OCI-LY7 (cell line): Measurements from ENCODE around the gene SNRPD1. TPM values are rescaled to one million over a fixed set of nuclear protein-coding genes. Genes with fewer than 3 reads are reported as not detected.

ENCODE experiments used
- BruUV-seq: library from RNA; stranded (reverse); fragments of 400-500 nt; replicated peaks from 2 replicates; lab custom pipeline; 2021; lab: Mats Ljungman, UMichigan
- CTCF ChIA-PET: fragments of 300-600 bp; sonication (Branson Sonifier 250); formaldehyde crosslinking; loops from one replicate; lab custom pipeline; 2022; ENCODE audit warnings: antibody characterized with exemption; ENCODE audit not compliant: unreplicated experiment; lab: Charles Lee
- POLR2A ChIA-PET: fragments of 300-600 bp; sonication (Branson Sonifier 250); formaldehyde crosslinking; loops from one replicate; lab custom pipeline; 2022; ENCODE audit warnings: antibody characterized with exemption; lab: Charles Lee
- DNase-seq: peaks from one replicate; pipeline ENCODE4 v3.0.0-alpha.2; 2015; ENCODE audit warnings: low spot score
- H2AFZ ChIP-seq: fragments of 200-600 bp; sonication (generic), shearing (Covaris generic); 2 replicates; pipeline ENCODE4 v1.6.1; 2014; ENCODE audit warnings: mild to moderate bottlenecking, antibody characterized with exemption, low read length, moderate library complexity
- H3K27ac ChIP-seq: fragments of 200-600 bp; sonication (generic); 2 replicates; pipeline ENCODE4 v1.5.1; 2014; ENCODE audit warnings: mixed run types, low read depth, mild to moderate bottlenecking, moderate library complexity, low read length, inconsistent platforms; ENCODE audit not compliant: poor library complexity, severe bottlenecking
- H3K36me3 ChIP-seq: fragments of 200-600 bp; sonication (generic); 2 replicates; pipeline ENCODE4 v1.6.1; 2014; ENCODE audit warnings: mild to moderate bottlenecking, antibody characterized with exemption, low read length, moderate library complexity, mixed read lengths; ENCODE audit not compliant: insufficient read depth
- H3K4me1 ChIP-seq: fragments of 200-600 bp; sonication (generic); 2 replicates; pipeline ENCODE4 v1.5.1; 2014; ENCODE audit warnings: mild to moderate bottlenecking, low read length; ENCODE audit not compliant: insufficient read depth, poor library complexity, severe bottlenecking
- H3K4me2 ChIP-seq: fragments of 200-600 bp; sonication (generic); 2 replicates; pipeline ENCODE4 v1.6.1; 2014; ENCODE audit warnings: mild to moderate bottlenecking, low read length
- H3K4me3 ChIP-seq: fragments of 200-600 bp; sonication (generic); 2 replicates; pipeline ENCODE4 v1.5.1; 2014; ENCODE audit warnings: mild to moderate bottlenecking, low read depth, low read length; ENCODE audit not compliant: poor library complexity, severe bottlenecking
- H3K79me2 ChIP-seq: fragments of 200-600 bp; sonication (generic); 2 replicates; pipeline ENCODE4 v1.6.1; 2016; ENCODE audit warnings: low read depth, mild to moderate bottlenecking, low read length, moderate library complexity, mixed read lengths; ENCODE audit not compliant: insufficient read depth
- H3K9me2 ChIP-seq: fragments of 200-600 bp; sonication (generic); 2 replicates; pipeline ENCODE4 v1.6.1; 2016; ENCODE audit warnings: mild to moderate bottlenecking, low read length, mixed read lengths; ENCODE audit not compliant: insufficient read depth
- H3K9me3 ChIP-seq: fragments of 200-600 bp; sonication (generic); 2 replicates; pipeline ENCODE4 v1.6.1; 2014; ENCODE audit warnings: mild to moderate bottlenecking, mixed run types, low read length, mixed read lengths
- H4K20me1 ChIP-seq: fragments of 200-600 bp; sonication (generic); 2 replicates; pipeline ENCODE4 v1.6.1; 2014; ENCODE audit warnings: mild to moderate bottlenecking, antibody characterized with exemption, low read length, moderate library complexity, mixed read lengths; ENCODE audit not compliant: insufficient read depth
- CTCF ChIP-seq: fragments of 200-600 bp; sonication (generic); conservative IDR thresholded peaks from 2 replicates; pipeline ENCODE4 v1.5.1; 2014; ENCODE audit warnings: mild to moderate bottlenecking, antibody characterized with exemption, low read length, moderate library complexity, mixed read lengths
- EZH2phosphoT487 ChIP-seq: fragments of 200-600 bp; sonication (generic); IDR thresholded peaks from 2 replicates; pipeline ENCODE4 v1.6.1; 2018; ENCODE audit warnings: low read depth, borderline replicate concordance, mild to moderate bottlenecking, mixed run types, antibody characterized with exemption, low read length, moderate library complexity, mixed read lengths
- intact Hi-C: fragments of 100-400 bp; cut with micrococcal nuclease; formaldehyde crosslinking; loops from one replicate; pipeline ENCODE4 v1.10.0; 2022; ENCODE audit not compliant: unreplicated experiment
- total RNA-seq, 2 experiments: library from RNA; depleted of rRNA in 1 of 2; stranded (reverse); fragments of >200 nt in 1 of 2; shearing (Covaris generic) in 1 of 2; gene quantifications; 2 replicates each; pipeline ENCODE4 v1.2.3, GENCODE V29; 2014 to 2022

The SNRPD1 gene
- total RNA-seq, 2 experiments from 2014 or later: 133 to 181 TPM

GRCh38 chr18:21663578-21663977 is 51.5 kb downstream of the SNRPD1 start:
- TF ChIP-seq CTCF (no peak), EZH2phosphoT487 (no peak)
- Histone ChIP-seq H3K4me1 (no peaks in the 10 kb centered on the region), H4K20me1 (0 out of 2 replicates have a peak, but pooled peaks cover 1% of the 10 kb centered on the region), H2AFZ (no peak overlapping the region), H3K79me2 (peaks cover 1% of the 10 kb centered on the region; the same call in 1 of the 2 replicates), H3K27ac (no peak overlapping the region), H3K9me2 (no peaks in the 10 kb centered on the region), H3K4me2 (no peak overlapping the region), H3K36me3 (peaks cover 84% of the 10 kb centered on the region), H3K4me3 (no peak overlapping the region), H3K9me3 (no peaks in the 10 kb centered on the region)
- DNase-seq: no peak
- intact Hi-C loops: no loop called here
- CTCF ChIA-PET: no interaction called here
- BruUV-seq: TSS peak; percentile 1
- POLR2A ChIA-PET: interaction anchor here (0.9 to 1.3 kb wide), 3 partner anchors 35 to 77 kb away, joined by 3 to 4 read pairs (median 3); partner anchors contain the start of gene MIB1

- DNase-seq: no peak
- Histone ChIP-seq H3K36me3 (peaks cover 84% of the 10 kb centered on the region), H2AFZ (no peak overlapping the region), H3K9me3 (no peaks in the 10 kb centered on the region), H3K9me2 (no peaks in the 10 kb centered on the region), H3K4me3 (no peak overlapping the region), H3K27ac (no peak overlapping the region), H4K20me1 (0 out of 2 replicates have a peak, but pooled peaks cover 6% of the 10 kb centered on the region), H3K79me2 (peaks cover 5% of the 10 kb centered on the region; the same call in 1 of the 2 replicates), H3K4me2 (no peak overlapping the region), H3K4me1 (no peaks in the 10 kb centered on the region)
- CTCF ChIA-PET: no interaction called here
- POLR2A ChIA-PET: interaction anchor here (1.0 to 1.3 kb wide), 2 partner anchors 35 to 76 kb away, joined by 3 read pairs; partner anchors contain the start of gene MIB1
- no peak for TF ChIP-seq CTCF
- no peak for TF ChIP-seq EZH2phosphoT487
- BruUV-seq: no TSS peak
- intact Hi-C loops: no loop called here
Observed at GRCh38 chr18:21664069-21664468, 52.0 kb downstream of the SNRPD1 start.

- Histone ChIP-seq H3K4me2 (no peak overlapping the region), H3K4me1 (no peaks in the 10 kb centered on the region), H3K36me3 (peaks cover 82% of the 10 kb centered on the region), H3K79me2 (peaks cover 10% of the 10 kb centered on the region; the same call in 1 of the 2 replicates), H4K20me1 (0 out of 2 replicates have a peak, but pooled peaks cover 6% of the 10 kb centered on the region), H3K9me2 (no peaks in the 10 kb centered on the region), H3K27ac (no peak overlapping the region), H3K9me3 (no peaks in the 10 kb centered on the region), H3K4me3 (no peak overlapping the region), H2AFZ (no peak overlapping the region)
- no peak for TF ChIP-seq CTCF
- TF ChIP-seq EZH2phosphoT487: no peak
- ChIA-PET CTCF (interaction anchor here (1.5 kb wide), 1 partner anchor 31 kb away, joined by 3 read pairs; no protein-coding TSS in a partner anchor), POLR2A (interaction anchor here (0.6 to 1.1 kb wide), 4 partner anchors 9 to 57 kb away, joined by 3 to 4 read pairs (median 3); partner anchors contain the start of gene SNRPD1)
- DNase-seq: no peak
- no TSS peak for BruUV-seq
- intact Hi-C loops: no loop called here
Observed at GRCh38 chr18:21669736-21670285, 57.7 kb downstream of the SNRPD1 start.
